ENCODE results near the gene TBX21.

TBX21 gene

GRCh38 chr17:47785538-47786123 lies 52.6 kb downstream of the TBX21 start:
- no peak for TF ChIP-seq FOXP2 (optimal IDR thresholded peaks at IDR 0.05; ENCODE audit: borderline replicate concordance, extremely low read depth, extremely low read length, insufficient read depth)
- peak; percentile 94 to 100 for TF ChIP-seq REST (IDR thresholded peaks at IDR 0.05; ENCODE audit: insufficient read depth in 1 of 2, low read depth in 2 of 2, low read length in 2 of 2)
- TF ChIP-seq SIN3A (IDR thresholded peaks at IDR 0.05; ENCODE audit: borderline replicate concordance, insufficient read depth, low read length), result no peak
- no peak for TF ChIP-seq POLR2AphosphoS5 (IDR thresholded peaks at IDR 0.05; ENCODE audit: low read depth, low read length)
- TF ChIP-seq TAF1 (IDR thresholded peaks at IDR 0.05; ENCODE audit: borderline replicate concordance, insufficient read depth, low read length), result no peak

DNA sequence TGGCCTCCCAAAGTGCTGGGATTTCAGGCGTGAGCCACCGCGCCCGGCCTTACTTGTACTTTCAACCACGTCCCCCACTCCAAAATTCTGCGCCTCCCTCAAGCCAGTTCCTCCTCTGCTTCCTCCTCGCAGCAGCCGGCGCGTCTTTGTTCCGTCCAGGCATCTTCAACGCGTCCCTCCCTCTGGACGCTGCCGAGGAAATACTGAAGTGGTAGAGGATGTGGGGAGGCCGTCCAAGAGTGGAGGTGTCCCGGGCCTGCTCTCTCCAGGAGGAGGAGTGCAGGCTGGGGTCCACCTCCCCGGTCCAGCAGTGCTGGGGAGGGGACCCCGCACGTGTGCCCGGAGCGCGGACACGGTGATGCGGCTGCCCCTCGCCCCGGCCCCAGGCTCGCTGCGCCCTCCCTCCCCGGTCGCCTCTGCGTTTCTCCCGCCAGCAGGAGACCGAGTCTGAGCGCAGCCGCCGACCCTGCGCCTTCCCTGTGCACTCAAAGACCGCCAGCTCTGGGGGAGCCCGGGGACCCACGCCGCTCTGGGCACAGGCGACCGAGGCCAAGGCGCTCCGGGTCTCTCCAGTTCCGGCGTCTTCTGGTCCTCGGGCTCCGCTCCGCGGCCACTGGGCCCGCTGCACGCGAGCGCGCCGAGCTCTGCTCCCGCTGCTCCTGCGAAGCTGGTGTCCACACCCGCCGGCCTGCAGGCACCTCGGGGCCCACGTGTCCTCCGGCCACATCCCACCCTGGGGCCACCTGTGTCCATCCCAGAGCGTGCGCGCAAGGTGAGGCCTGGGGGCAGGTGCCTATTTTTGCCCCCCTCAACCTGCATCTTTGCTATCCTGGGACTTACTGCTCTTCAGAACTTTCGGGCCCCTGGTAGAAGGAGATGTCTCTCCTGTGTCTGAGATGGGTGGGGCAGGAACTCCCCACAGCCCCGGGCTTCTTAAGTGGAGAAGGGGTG lies 56.9 kb downstream of the TBX21 start:
- TF ChIP-seq SIN3A (IDR thresholded peaks at IDR 0.05; ENCODE audit: borderline replicate concordance, insufficient read depth, low read length) (no peak), FOXP2 (optimal IDR thresholded peaks at IDR 0.05; ENCODE audit: borderline replicate concordance, extremely low read depth, extremely low read length, insufficient read depth) (no peak), POLR2AphosphoS5 (IDR thresholded peaks at IDR 0.05; ENCODE audit: low read depth, low read length) (no peak), TAF1 (IDR thresholded peaks at IDR 0.05; ENCODE audit: borderline replicate concordance, insufficient read depth, low read length) (no peak)

GRCh38 chr17:47791025-47791424 lies 58.0 kb downstream of the TBX21 start:
- TF ChIP-seq POLR2AphosphoS5 (IDR thresholded peaks at IDR 0.05; ENCODE audit: low read depth, low read length) (no peak), REST (IDR thresholded peaks at IDR 0.05; ENCODE audit: insufficient read depth in 1 of 2, low read depth in 2 of 2, low read length in 2 of 2) (no peak), TAF1 (IDR thresholded peaks at IDR 0.05; ENCODE audit: borderline replicate concordance, insufficient read depth, low read length) (no peak)

GRCh38 chr17:47792457-47792856 lies 59.4 kb downstream of the TBX21 start:
- TF ChIP-seq SIN3A (IDR thresholded peaks at IDR 0.05; ENCODE audit: borderline replicate concordance, insufficient read depth, low read length), result no peak
- no peak for TF ChIP-seq POLR2AphosphoS5 (IDR thresholded peaks at IDR 0.05; ENCODE audit: low read depth, low read length)
- TF ChIP-seq TAF1 (IDR thresholded peaks at IDR 0.05; ENCODE audit: borderline replicate concordance, insufficient read depth, low read length), result no peak
- TF ChIP-seq FOXP2 (optimal IDR thresholded peaks at IDR 0.05; ENCODE audit: borderline replicate concordance, extremely low read depth, extremely low read length, insufficient read depth), result no peak
- TF ChIP-seq REST (IDR thresholded peaks at IDR 0.05; ENCODE audit: insufficient read depth in 1 of 2, low read depth in 2 of 2, low read length in 2 of 2), result no peak

- TF ChIP-seq REST (IDR thresholded peaks at IDR 0.05; ENCODE audit: insufficient read depth in 1 of 2, low read depth in 2 of 2, low read length in 2 of 2), result no peak
- TF ChIP-seq FOXP2 (optimal IDR thresholded peaks at IDR 0.05; ENCODE audit: borderline replicate concordance, extremely low read depth, extremely low read length, insufficient read depth), result no peak
- no peak for TF ChIP-seq SIN3A (IDR thresholded peaks at IDR 0.05; ENCODE audit: borderline replicate concordance, insufficient read depth, low read length)
Observed at GRCh38 chr17:47792979-47793378, 59.9 kb downstream of the TBX21 start.
